Measurements from ENCODE around the gene CPN2.

DNA sequence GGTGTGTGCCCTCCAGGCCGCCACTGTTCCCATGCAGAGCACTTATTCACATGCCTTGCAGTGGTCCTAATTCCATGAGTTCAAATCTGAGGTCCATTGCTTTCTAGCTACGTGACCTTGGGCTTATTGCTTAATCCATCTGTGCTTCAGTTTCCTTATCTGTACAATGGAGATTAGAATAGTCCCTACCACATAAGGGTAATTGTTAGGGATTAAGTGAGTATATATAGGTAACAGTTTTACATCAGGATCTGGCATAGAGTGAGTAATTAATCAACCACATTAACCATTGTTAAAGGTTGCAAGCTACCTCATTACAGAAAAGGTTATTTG, 7.6 kb downstream of the CPN2 start:
- TF ChIP-seq POLR2A (IDR thresholded peaks at IDR 0.05) (no peak), POLR2AphosphoS5 (IDR thresholded peaks at IDR 0.05) (no peak)
- TF ChIP-seq, protein P1, sequence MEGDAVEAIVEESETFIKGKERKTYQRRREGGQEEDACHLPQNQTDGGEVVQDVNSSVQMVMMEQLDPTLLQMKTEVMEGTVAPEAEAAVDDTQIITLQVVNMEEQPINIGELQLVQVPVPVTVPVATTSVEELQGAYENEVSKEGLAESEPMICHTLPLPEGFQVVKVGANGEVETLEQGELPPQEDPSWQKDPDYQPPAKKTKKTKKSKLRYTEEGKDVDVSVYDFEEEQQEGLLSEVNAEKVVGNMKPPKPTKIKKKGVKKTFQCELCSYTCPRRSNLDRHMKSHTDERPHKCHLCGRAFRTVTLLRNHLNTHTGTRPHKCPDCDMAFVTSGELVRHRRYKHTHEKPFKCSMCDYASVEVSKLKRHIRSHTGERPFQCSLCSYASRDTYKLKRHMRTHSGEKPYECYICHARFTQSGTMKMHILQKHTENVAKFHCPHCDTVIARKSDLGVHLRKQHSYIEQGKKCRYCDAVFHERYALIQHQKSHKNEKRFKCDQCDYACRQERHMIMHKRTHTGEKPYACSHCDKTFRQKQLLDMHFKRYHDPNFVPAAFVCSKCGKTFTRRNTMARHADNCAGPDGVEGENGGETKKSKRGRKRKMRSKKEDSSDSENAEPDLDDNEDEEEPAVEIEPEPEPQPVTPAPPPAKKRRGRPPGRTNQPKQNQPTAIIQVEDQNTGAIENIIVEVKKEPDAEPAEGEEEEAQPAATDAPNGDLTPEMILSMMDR (IDR thresholded peaks at IDR 0.05): no peak
